Mononuclear cell (primary cell): ENCODE results near the gene VSX2. TPM values are rescaled to one million over a fixed set of nuclear protein-coding genes. Genes with fewer than 3 reads are reported as not detected.
A peak's percentile ranks its signal among the peaks of the same experiment; 100 is the strongest.

Source experiments
- H3K27me3 ChIP-seq: 2 replicates; pipeline ENCODE4 v1.6.0; 2011; ENCODE audit warnings: low read length, control low read depth; ENCODE audit not compliant: insufficient read depth
- H3K4me1 ChIP-seq: 2 replicates; pipeline ENCODE4 v1.5.1; 2011; ENCODE audit warnings: mild to moderate bottlenecking, low read length, control low read depth; ENCODE audit not compliant: insufficient read depth
- H3K4me3 ChIP-seq: 2 replicates; pipeline ENCODE4 v1.5.1; 2011; ENCODE audit warnings: mild to moderate bottlenecking, low read length, moderate library complexity
- H3K9me3 ChIP-seq: 2 replicates; pipeline ENCODE4 v1.5.1; 2011; ENCODE audit warnings: low read depth, mild to moderate bottlenecking, control low read depth, low read length
- total RNA-seq: library from RNA; depleted of rRNA; stranded (reverse); fragments of >200 nt; gene quantifications from one replicate; pipeline ENCODE4 v1.2.3, GENCODE V29; 2012

VSX2 gene
- total RNA-seq, 1 donor, result not detected

GRCh38 chr14:74242021-74242779 is 3.0 kb downstream of the VSX2 start:
- Histone ChIP-seq H3K4me3 (no peak overlapping the region), H3K27me3 (peaks cover 90% of the 10 kb centered on the region), H3K9me3 (no peaks in the 10 kb centered on the region), H3K4me1 (peaks cover 27% of the 10 kb centered on the region)

- Histone ChIP-seq H3K9me3 (no peaks in the 10 kb centered on the region), H3K4me1 (peaks cover 27% of the 10 kb centered on the region), H3K4me3 (no peak overlapping the region), H3K27me3 (peaks cover 87% of the 10 kb centered on the region)
Measured at GRCh38 chr14:74242780-74243042, 3.5 kb downstream of the VSX2 start.

GRCh38 chr14:74243051-74243450 is 3.8 kb downstream of the VSX2 start:
- Histone ChIP-seq H3K9me3 (no peaks in the 10 kb centered on the region), H3K27me3 (peaks cover 84% of the 10 kb centered on the region), H3K4me1 (peaks cover 27% of the 10 kb centered on the region), H3K4me3 (no peak overlapping the region)

- H3K4me3 ChIP-seq, result no peak overlapping the region
- H3K9me3 ChIP-seq, result no peaks in the 10 kb centered on the region
- H3K27me3 ChIP-seq, result peaks cover 75% of the 10 kb centered on the region
- peaks cover 27% of the 10 kb centered on the region for H3K4me1 ChIP-seq
Measured at GRCh38 chr14:74244115-74244514, 4.9 kb downstream of the VSX2 start.

GRCh38 chr14:74245292-74245691 is 6.0 kb downstream of the VSX2 start:
- H3K4me3 ChIP-seq, result no peak overlapping the region
- peaks cover 65% of the 10 kb centered on the region for H3K27me3 ChIP-seq
- H3K9me3 ChIP-seq, result no peaks in the 10 kb centered on the region

GRCh38 chr14:74246542-74246941 is 7.3 kb downstream of the VSX2 start:
- H3K4me3 ChIP-seq, result no peak overlapping the region
- H3K27me3 ChIP-seq, result peaks cover 55% of the 10 kb centered on the region
- no peaks in the 10 kb centered on the region for H3K9me3 ChIP-seq
- peaks cover 10% of the 10 kb centered on the region for H3K4me1 ChIP-seq

More at GRCh38 chr14:74245292-74245691, 6.0 kb downstream of the VSX2 start:
- peaks cover 19% of the 10 kb centered on the region for H3K4me1 ChIP-seq

GRCh38 chr14:74248017-74248416 is 8.8 kb downstream of the VSX2 start:
- peaks cover 40% of the 10 kb centered on the region for H3K27me3 ChIP-seq
- peaks cover 7% of the 10 kb centered on the region for H3K4me1 ChIP-seq
- H3K4me3 ChIP-seq, result no peak overlapping the region
- H3K9me3 ChIP-seq, result no peaks in the 10 kb centered on the region

- Histone ChIP-seq H3K4me3 (no peak overlapping the region), H3K9me3 (no peaks in the 10 kb centered on the region), H3K4me1 (peaks cover 7% of the 10 kb centered on the region), H3K27me3 (peaks cover 24% of the 10 kb centered on the region)
Measured at GRCh38 chr14:74249433-74250375, 10.5 kb downstream of the VSX2 start.

GRCh38 chr14:74255281-74255680 is 16.0 kb downstream of the VSX2 start:
- Histone ChIP-seq H3K27me3 (peaks cover 16% of the 10 kb centered on the region), H3K4me1 (peaks cover 18% of the 10 kb centered on the region), H3K9me3 (no peaks in the 10 kb centered on the region), H3K4me3 (no peak overlapping the region)

- H3K4me3 ChIP-seq, result peak overlapping the region; percentile 38
- peaks cover 14% of the 10 kb centered on the region for H3K27me3 ChIP-seq
- no peaks in the 10 kb centered on the region for H3K9me3 ChIP-seq
- peaks cover 11% of the 10 kb centered on the region for H3K4me1 ChIP-seq
Measured at GRCh38 chr14:74257078-74257940, 18.1 kb downstream of the VSX2 start.

GRCh38 chr14:74257941-74258763 is 18.9 kb downstream of the VSX2 start:
- Histone ChIP-seq H3K4me1 (peaks cover 11% of the 10 kb centered on the region), H3K9me3 (no peaks in the 10 kb centered on the region), H3K4me3 (peak overlapping the region; percentile 38), H3K27me3 (peaks cover 14% of the 10 kb centered on the region)

- Histone ChIP-seq H3K4me1 (peaks cover 11% of the 10 kb centered on the region), H3K4me3 (no peak overlapping the region), H3K9me3 (no peaks in the 10 kb centered on the region), H3K27me3 (peaks cover 14% of the 10 kb centered on the region)
Measured at GRCh38 chr14:74258764-74259035, 19.5 kb downstream of the VSX2 start.

GRCh38 chr14:74259513-74259912 is 20.3 kb downstream of the VSX2 start:
- peaks cover 11% of the 10 kb centered on the region for H3K4me1 ChIP-seq
- H3K9me3 ChIP-seq, result no peaks in the 10 kb centered on the region
- H3K4me3 ChIP-seq, result no peak overlapping the region
- peaks cover 14% of the 10 kb centered on the region for H3K27me3 ChIP-seq

- H3K9me3 ChIP-seq, result no peaks in the 10 kb centered on the region
- peaks cover 14% of the 10 kb centered on the region for H3K27me3 ChIP-seq
- no peak overlapping the region for H3K4me3 ChIP-seq
- peaks cover 11% of the 10 kb centered on the region for H3K4me1 ChIP-seq
Measured at GRCh38 chr14:74260525-74261233, 21.4 kb downstream of the VSX2 start.
